K562 (cell line): Measurements from ENCODE around the gene SCARB2. TPM values are rescaled to one million over a fixed set of nuclear protein-coding genes. Genes with fewer than 3 reads are reported as not detected.

Experiments
- CREM ChIP-seq: IDR thresholded peaks from 2 replicates; pipeline ENCODE4 v1.6.1; 2014; ENCODE audit warnings: antibody characterized with exemption, low read depth
- JUN ChIP-seq, 2 experiments: sonication (generic) in 1 of 2; formaldehyde crosslinking in 1 of 2; IDR thresholded peaks; 2 replicates each; pipeline versions ENCODE4 v1.6.1 to v1.8.0; 2012 to 2022; ENCODE audit warnings: borderline replicate concordance in 2 of 2, mild to moderate bottlenecking in 2 of 2, improper control_type of control experiment in 1 of 2, low read depth in 1 of 2, low read length in 1 of 2, missing genetic modification reagents in 1 of 2
- POLR3G ChIP-seq: IDR thresholded peaks from 2 replicates; pipeline ENCODE4 v1.6.1; 2011; ENCODE audit not compliant: insufficient read length, insufficient replicate concordance; ENCODE audit errors: extremely low read depth
- SMARCE1 ChIP-seq: fragments of 450-650 bp; IDR thresholded peaks from 2 replicates; pipeline ENCODE4 v1.7.1; 2016; ENCODE audit warnings: mild to moderate bottlenecking
- ZBTB1 ChIP-seq: sonication (generic); formaldehyde crosslinking; IDR thresholded peaks from 2 replicates; pipeline ENCODE4 v1.8.1; 2023; ENCODE audit warnings: missing genetic modification reagents, low read depth, mild to moderate bottlenecking, borderline replicate concordance
- ZNF217 ChIP-seq: sonication (generic); formaldehyde crosslinking; IDR thresholded peaks from 2 replicates; pipeline ENCODE4 v1.8.0; 2022; ENCODE audit warnings: mild to moderate bottlenecking, missing genetic modification reagents
- ZNF431 ChIP-seq: sonication (generic); formaldehyde crosslinking; IDR thresholded peaks from 2 replicates; pipeline ENCODE4 v1.8.0; 2022; ENCODE audit warnings: mild to moderate bottlenecking, missing genetic modification reagents
- ZNF584 ChIP-seq: fragments of 200-800 bp; sonication (Bioruptor generic); IDR thresholded peaks from 2 replicates; pipeline ENCODE4 v1.6.1; 2016; ENCODE audit warnings: low read depth, mild to moderate bottlenecking, missing genetic modification characterization, missing compliant biosample characterization
- polyA plus RNA-seq, 8 experiments: library from polyadenylated mRNA; depleted of rRNA in 4 of 8; stranded (reverse) in 5 of 8; unstranded in 3 of 8; fragments of >200 nt; fragmentation: Nextera tagmentation in 2 of 8; fragmentation: Illumina TruSeq in 1 of 8; extraction: Ambion mirVana in 2 of 8; extraction: Trizol in 1 of 8; gene quantifications; 2 replicates each; pipeline versions ENCODE4 v1.2.1 to v1.2.3, GENCODE V29; 2011 to 2014; ENCODE audit warnings: inconsistent platforms in 1 of 8, missing spikeins in 1 of 8
- total RNA-seq, 7 experiments: library from RNA; depleted of rRNA in 6 of 7; stranded (reverse); fragments of >200 nt in 6 of 7; fragmentation: Illumina TruSeq in 2 of 7; extraction: Trizol in 2 of 7; gene quantifications; 2 replicates each; pipeline versions ENCODE4 v1.2.1 to v1.2.3, GENCODE V29; 2011 to 2021; ENCODE audit warnings: low replicate concordance in 1 of 7
- TF ChIP-seq, protein P1 (sequence below): sonication (generic); formaldehyde crosslinking; IDR thresholded peaks from 2 replicates; pipeline ENCODE4 v1.8.0; 2023; ENCODE audit warnings: mild to moderate bottlenecking, missing genetic modification reagents
- TF ChIP-seq, protein P2 (sequence below): IDR thresholded peaks from 3 replicates; pipeline ENCODE4 v1.6.1; 2011; ENCODE audit warnings: borderline replicate concordance, mild to moderate bottlenecking, moderate library complexity; ENCODE audit not compliant: insufficient read length; ENCODE audit errors: extremely low read depth
- TF ChIP-seq, protein P3 (sequence below): fragments of 250-450 bp; sonication (Bioruptor Pico); IDR thresholded peaks from 2 replicates; pipeline ENCODE4 v1.5.0; 2021
- TF ChIP-seq, protein P4 (sequence below): sonication (generic); formaldehyde crosslinking; IDR thresholded peaks from 2 replicates; pipeline ENCODE4 v1.8.1; 2023; ENCODE audit warnings: missing genetic modification reagents, mild to moderate bottlenecking, borderline replicate concordance

The SCARB2 gene
- total and polyA plus RNA-seq, 9 of the 15 experiments (the other 6 are each of a cell fraction or from before 2014, with no cell fraction given) = 6.1 to 25.8 (median 17.8) TPM

DNA sequence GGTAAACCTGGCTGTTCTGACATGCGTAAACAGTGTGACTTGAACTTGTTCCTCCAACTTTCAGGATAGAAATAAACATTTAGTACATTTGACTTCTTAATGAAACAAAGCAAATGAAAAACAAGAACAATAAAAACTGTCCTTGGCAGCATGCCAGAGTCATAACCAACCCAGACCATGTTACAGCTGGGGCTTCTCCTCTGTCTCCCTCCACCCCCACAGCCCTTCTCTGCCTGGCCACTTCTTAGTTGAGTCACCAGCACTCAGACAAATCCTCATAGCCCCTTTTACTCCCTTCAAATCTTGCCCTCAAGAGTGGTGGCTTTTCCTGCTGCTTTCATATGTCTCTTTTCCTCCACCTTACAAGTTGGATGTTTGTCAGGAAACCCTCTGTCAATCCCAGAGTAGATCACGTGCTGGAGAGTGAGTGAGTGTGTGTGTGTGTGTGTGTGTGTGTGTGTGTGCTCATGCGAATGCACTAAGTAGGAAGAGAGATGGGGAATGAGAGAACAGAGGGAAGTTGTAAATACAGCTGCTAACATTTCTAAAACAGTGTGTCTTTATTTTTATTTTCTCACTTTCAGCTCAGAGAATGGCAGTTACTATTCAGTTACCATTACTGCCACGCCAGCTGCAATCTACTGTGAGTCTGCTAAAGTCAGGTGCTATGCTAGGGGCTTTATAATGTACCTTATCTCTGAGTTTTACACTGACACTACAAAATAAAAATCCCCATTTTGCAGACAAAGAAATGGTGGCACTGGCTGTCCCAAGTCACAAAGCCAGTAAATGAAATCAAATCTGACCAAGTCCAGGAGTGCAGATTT lies 15.0 kb downstream of the SCARB2 start (continued):
- TF ChIP-seq, protein P1, sequence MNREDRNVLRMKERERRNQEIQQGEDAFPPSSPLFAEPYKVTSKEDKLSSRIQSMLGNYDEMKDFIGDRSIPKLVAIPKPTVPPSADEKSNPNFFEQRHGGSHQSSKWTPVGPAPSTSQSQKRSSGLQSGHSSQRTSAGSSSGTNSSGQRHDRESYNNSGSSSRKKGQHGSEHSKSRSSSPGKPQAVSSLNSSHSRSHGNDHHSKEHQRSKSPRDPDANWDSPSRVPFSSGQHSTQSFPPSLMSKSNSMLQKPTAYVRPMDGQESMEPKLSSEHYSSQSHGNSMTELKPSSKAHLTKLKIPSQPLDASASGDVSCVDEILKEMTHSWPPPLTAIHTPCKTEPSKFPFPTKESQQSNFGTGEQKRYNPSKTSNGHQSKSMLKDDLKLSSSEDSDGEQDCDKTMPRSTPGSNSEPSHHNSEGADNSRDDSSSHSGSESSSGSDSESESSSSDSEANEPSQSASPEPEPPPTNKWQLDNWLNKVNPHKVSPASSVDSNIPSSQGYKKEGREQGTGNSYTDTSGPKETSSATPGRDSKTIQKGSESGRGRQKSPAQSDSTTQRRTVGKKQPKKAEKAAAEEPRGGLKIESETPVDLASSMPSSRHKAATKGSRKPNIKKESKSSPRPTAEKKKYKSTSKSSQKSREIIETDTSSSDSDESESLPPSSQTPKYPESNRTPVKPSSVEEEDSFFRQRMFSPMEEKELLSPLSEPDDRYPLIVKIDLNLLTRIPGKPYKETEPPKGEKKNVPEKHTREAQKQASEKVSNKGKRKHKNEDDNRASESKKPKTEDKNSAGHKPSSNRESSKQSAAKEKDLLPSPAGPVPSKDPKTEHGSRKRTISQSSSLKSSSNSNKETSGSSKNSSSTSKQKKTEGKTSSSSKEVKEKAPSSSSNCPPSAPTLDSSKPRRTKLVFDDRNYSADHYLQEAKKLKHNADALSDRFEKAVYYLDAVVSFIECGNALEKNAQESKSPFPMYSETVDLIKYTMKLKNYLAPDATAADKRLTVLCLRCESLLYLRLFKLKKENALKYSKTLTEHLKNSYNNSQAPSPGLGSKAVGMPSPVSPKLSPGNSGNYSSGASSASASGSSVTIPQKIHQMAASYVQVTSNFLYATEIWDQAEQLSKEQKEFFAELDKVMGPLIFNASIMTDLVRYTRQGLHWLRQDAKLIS (CRISPR knock-in tag) = no peak
- TF ChIP-seq SMARCE1 (peak; percentile 58; the same call in 1 of the 2 replicates), ZNF217 (CRISPR knock-in tag) (no peak), POLR3G (no peak), CREM (no peak), ZNF431 (CRISPR knock-in tag) (no peak), ZNF584 (CRISPR knock-in tag) (no peak), JUN (IDR thresholded peaks at IDR 0.05; ENCODE audit: borderline replicate concordance, low read depth, low read length) (no peak), JUN (CRISPR knock-in tag; IDR thresholded peaks at IDR 0.05; ENCODE audit: borderline replicate concordance) (no peak), ZBTB1 (CRISPR knock-in tag) (no peak)
- TF ChIP-seq, protein P2, sequence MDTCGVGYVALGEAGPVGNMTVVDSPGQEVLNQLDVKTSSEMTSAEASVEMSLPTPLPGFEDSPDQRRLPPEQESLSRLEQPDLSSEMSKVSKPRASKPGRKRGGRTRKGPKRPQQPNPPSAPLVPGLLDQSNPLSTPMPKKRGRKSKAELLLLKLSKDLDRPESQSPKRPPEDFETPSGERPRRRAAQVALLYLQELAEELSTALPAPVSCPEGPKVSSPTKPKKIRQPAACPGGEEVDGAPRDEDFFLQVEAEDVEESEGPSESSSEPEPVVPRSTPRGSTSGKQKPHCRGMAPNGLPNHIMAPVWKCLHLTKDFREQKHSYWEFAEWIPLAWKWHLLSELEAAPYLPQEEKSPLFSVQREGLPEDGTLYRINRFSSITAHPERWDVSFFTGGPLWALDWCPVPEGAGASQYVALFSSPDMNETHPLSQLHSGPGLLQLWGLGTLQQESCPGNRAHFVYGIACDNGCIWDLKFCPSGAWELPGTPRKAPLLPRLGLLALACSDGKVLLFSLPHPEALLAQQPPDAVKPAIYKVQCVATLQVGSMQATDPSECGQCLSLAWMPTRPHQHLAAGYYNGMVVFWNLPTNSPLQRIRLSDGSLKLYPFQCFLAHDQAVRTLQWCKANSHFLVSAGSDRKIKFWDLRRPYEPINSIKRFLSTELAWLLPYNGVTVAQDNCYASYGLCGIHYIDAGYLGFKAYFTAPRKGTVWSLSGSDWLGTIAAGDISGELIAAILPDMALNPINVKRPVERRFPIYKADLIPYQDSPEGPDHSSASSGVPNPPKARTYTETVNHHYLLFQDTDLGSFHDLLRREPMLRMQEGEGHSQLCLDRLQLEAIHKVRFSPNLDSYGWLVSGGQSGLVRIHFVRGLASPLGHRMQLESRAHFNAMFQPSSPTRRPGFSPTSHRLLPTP = no peak
- TF ChIP-seq, protein P3, sequence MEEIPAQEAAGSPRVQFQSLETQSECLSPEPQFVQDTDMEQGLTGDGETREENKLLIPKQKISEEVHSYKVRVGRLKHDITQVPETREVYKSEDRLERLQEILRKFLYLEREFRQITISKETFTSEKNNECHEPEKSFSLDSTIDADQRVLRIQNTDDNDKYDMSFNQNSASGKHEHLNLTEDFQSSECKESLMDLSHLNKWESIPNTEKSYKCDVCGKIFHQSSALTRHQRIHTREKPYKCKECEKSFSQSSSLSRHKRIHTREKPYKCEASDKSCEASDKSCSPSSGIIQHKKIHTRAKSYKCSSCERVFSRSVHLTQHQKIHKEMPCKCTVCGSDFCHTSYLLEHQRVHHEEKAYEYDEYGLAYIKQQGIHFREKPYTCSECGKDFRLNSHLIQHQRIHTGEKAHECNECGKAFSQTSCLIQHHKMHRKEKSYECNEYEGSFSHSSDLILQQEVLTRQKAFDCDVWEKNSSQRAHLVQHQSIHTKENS (CRISPR knock-in tag) = no peak
- TF ChIP-seq, protein P4, sequence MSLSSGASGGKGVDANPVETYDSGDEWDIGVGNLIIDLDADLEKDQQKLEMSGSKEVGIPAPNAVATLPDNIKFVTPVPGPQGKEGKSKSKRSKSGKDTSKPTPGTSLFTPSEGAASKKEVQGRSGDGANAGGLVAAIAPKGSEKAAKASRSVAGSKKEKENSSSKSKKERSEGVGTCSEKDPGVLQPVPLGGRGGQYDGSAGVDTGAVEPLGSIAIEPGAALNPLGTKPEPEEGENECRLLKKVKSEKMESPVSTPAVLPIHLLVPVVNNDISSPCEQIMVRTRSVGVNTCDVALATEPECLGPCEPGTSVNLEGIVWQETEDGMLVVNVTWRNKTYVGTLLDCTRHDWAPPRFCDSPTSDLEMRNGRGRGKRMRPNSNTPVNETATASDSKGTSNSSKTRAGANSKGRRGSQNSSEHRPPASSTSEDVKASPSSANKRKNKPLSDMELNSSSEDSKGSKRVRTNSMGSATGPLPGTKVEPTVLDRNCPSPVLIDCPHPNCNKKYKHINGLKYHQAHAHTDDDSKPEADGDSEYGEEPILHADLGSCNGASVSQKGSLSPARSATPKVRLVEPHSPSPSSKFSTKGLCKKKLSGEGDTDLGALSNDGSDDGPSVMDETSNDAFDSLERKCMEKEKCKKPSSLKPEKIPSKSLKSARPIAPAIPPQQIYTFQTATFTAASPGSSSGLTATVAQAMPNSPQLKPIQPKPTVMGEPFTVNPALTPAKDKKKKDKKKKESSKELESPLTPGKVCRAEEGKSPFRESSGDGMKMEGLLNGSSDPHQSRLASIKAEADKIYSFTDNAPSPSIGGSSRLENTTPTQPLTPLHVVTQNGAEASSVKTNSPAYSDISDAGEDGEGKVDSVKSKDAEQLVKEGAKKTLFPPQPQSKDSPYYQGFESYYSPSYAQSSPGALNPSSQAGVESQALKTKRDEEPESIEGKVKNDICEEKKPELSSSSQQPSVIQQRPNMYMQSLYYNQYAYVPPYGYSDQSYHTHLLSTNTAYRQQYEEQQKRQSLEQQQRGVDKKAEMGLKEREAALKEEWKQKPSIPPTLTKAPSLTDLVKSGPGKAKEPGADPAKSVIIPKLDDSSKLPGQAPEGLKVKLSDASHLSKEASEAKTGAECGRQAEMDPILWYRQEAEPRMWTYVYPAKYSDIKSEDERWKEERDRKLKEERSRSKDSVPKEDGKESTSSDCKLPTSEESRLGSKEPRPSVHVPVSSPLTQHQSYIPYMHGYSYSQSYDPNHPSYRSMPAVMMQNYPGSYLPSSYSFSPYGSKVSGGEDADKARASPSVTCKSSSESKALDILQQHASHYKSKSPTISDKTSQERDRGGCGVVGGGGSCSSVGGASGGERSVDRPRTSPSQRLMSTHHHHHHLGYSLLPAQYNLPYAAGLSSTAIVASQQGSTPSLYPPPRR (CRISPR knock-in tag) = no peak
